NCI-H345 (cell line): ENCODE data around the gene LRP8.
"Not testable (repeated sequence)": the region's sequence is repeated elsewhere in the genome, so short reads cannot be mapped to it uniquely, and the experiment has no call there.

Experiments
- DNase-seq: peaks from one replicate; lab custom pipeline; 2025; lab: John Stamatoyannopoulos, UW

Gene LRP8

DNA sequence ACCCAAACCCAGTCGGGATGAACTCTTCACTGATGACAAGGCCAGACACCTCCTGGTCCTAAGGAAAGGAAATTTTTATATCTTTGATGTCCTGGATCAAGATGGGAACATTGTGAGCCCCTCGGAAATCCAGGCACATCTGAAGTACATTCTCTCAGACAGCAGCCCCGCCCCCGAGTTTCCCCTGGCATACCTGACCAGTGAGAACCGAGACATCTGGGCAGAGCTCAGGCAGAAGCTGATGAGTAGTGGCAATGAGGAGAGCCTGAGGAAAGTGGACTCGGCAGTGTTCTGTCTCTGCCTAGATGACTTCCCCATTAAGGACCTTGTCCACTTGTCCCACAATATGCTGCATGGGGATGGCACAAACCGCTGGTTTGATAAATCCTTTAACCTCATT is 117.5 kb downstream of the LRP8 start:
- no peak for DNase-seq

DNA sequence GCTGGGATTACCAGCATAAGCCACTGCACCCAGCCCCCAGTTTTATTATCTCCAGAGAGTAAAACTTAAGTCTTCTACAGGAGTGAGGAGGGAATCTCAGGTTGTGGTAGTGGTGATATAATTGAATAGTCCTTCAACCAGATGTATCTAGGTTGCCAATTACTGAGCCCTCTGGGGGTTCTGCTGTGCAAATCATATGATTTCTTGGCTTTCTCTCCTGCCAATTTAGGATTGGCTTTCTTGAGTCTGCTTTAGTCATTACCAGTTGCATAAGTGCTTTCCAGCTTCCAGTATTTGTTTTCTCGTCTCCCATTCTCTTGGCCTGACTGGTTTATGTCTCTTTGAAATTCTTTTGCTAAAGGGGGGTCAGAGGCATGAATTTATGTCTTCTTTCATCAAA is 120.1 kb downstream of the LRP8 start:
- no peak for DNase-seq

DNA sequence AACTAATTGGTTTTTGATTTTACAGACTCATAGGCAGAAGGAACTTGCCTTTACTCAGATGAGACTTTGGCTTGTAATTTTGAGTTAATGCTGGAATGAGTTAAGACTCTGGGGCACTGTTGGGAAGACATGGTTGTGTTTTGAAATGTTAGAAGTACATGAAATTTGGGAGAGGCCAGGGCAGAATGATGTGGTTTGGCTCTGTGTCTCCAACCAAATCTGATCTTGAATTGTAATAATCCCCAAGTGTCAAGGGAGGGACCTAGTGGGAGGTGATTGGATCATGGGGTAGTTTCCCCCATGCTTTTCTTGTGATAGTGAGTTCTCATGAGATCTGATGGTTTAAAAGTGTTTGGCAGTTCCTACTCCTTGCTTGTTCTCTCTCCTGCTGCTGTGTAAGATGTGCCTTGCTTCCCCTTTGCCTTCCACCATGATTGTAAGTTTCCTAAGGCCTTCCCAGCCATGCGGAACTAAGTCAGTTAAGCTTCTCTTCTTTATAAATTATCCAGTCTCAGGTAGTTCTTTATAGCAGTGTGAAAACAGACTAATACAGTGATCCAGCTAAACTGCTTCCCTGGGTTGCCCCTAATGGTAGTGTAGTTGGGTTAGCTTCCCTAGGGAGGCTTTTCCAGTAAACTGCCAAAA is 121.0 kb downstream of the LRP8 start:
- no peak for DNase-seq

DNA sequence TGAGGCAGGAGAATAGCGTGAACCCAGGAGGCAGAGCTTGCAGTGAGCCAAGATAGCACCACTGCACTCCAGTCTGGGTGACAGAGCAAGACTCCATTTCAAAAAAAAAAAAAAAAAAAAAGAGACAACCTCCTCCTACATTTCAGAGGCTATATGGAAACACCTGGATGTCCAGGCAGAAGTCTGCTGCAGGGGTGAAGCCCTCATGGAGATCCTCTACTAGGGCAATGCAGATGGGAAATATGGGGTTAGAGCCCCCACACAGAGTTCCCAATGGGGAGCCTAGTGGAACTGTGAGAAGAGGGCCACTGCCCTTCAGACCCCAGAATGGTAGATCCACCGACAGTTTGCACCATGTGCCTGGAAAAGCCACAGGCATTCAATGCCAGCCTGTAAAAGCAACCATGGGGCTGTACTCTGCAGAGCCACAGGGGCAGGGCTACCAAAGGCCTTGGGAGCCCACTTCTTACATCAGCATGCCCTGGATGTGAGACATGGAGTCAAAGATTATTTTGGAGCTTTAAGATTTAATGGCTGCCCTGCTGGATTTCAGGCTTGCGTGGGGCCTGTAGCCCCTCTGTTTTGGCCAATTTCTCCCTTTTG is 121.7 kb downstream of the LRP8 start:
- not testable (repeated sequence) for DNase-seq

DNA sequence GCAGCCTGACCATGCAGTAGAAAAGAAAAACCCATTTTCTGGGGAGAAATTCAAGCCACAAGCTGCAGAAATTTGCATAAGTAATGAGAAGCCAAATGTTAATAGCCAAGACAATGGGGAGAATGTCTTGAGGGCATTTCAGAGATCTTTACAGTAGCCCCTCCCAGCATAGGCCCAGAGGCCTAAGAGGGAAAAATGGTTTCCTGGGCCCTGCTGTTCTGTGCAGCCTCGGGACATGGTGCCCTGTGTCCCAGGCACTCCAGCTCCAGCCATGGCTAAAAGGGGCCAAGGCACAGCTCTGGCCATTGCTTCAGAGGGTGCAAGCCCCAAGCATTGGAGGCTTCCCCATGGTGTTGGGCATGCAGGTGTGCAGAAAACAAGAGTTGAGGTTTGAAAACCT is 122.4 kb downstream of the LRP8 start:
- DNase-seq, result not testable (repeated sequence)

DNA sequence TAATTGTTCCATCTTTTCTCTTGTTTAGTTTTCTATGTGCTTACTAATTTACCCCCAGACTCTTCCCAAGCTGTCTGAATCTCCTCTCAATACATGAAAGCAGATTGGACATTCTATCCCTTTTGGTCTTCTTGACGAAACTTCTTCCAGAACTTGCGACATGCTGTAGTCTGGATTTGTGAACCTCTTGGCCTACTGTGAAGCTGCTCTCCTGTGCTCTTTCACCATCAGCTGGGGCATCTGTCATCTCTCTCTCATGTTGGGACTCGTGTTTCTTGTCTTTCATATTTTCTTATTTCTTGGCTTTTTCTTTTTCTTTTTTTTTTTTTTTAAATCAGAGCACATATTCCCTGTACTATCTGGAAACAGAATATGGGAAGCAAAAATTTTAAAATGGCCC is 124.4 kb downstream of the LRP8 start:
- DNase-seq, result no peak

DNA sequence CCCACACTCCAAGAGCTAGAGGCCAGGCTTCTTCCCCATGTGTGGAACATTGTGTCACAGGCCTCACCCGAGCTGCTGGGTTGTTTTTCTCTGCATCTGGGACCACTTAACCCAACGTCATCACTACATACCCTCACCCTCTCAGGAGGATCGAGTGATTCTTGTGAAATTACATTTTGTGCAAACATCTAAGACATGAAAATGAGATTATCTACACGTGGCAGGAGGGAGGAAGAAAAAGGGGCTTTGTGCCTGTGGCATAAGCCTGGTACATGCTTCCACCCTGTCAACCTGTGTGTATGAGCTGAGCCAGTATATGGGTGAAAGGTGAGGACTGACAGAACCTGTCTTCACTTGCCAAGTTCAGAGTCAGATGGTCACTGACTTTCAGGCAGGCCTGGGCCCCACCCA is 129.6 kb downstream of the LRP8 start:
- DNase-seq, result no peak

DNA sequence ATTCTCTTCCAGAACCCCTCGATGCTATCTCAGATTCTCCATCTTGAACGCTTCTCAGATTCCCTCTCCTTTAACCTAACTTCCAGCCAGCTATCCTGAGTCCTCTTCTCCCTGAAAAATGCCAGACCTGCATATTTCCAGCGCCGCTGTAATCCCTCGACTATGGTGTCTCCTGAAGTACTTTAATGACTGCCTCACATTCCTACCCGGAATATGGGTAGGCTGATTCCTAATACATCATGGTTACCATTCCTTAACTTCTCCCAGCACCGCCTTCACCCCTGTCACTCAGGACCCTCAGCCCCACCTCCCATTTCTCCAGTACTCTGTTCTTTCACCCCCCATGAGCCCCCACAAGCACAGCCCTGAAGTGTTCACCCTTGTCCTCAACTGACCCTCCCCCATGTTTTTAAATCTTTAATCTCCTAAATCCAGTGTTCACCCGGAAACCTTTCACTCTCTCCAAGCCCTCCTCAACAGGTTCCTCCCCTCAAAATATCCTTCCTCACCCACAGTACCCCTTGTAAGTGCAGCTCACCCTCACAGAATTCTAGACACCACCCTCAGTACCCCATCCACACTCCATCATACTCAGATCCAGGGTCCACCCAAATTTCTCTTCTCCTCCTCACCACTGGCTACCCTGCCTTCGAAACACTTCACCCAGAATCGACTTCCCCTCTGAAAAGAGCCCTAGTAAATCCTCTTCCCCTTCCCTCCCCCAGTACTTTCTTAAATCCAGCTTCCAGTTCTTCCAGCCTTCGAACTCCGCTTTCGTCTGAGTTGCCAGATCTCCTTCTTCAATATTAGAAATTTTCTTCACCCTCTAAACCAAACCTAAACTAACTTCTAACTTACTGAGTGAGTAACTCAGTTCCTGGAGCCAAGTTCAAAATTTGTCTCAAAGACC is 130.3 kb downstream of the LRP8 start:
- DNase-seq, result no peak

DNA sequence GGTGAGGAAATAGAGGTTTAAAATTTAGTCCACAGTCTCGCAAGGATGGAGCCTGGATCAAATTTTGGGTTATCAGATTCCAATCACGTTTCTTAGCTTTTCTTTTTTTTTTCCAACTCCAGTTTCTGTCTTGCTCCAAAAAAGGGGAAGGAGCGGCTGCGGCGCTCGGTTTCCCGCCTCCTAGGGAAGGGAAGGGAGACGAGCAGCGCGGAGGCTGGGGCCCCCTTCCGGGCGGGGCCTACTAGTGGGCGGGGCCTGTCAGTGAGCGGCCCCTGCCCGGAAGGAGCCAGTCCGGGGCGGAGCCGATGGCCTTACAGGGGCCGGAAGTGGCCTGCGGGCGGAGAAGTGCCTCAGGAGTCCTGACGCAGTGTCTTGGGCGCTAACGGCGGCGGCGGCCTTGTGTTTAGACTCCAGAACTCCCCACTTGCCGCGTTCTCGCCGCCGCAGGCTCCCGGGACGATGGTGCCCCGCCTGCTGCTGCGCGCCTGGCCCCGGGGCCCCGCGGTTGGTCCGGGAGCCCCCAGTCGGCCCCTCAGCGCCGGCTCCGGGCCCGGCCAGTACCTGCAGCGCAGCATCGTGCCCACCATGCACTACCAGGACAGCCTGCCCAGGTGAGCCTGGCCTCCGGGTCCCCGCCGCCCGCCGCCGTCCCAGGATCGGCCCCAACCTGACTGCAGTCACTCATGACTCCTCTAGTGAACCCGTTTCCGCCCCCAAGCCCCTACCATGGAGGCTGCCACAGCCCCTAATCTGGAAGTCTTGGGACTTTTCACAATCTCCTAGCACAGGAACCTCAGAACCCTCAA is 131.2 kb downstream of the LRP8 start, which contains the start of gene CPT2:
CPT2 (plus strand) TSS at position 340 of the 806 bp plus-strand sequence; CDS start at position 460, 120 bp downstream.
- peak; percentile 93 for DNase-seq

DNA sequence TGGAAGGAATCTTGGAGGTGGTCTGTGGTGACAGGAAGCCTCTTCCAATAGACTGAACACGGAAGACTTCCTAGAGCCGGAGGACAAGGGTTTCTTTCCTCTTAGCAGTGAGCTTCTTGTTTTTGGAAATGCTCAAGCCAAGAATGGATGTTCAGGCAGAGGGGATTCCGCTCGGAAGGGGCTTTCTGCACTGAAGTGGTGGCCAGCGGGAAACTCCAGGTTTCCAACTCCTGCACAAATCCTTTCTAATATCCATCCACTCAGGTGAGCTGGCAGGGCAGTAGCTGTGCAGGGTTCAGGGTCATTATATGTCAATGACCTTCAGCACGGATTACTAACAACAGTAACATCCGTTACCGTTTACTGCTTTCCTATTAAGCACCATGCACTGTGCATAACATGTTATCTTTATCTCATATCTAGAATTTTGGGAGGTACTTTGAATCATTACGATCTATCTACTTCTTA is 131.8 kb downstream of the LRP8 start:
- DNase-seq, result no peak

DNA sequence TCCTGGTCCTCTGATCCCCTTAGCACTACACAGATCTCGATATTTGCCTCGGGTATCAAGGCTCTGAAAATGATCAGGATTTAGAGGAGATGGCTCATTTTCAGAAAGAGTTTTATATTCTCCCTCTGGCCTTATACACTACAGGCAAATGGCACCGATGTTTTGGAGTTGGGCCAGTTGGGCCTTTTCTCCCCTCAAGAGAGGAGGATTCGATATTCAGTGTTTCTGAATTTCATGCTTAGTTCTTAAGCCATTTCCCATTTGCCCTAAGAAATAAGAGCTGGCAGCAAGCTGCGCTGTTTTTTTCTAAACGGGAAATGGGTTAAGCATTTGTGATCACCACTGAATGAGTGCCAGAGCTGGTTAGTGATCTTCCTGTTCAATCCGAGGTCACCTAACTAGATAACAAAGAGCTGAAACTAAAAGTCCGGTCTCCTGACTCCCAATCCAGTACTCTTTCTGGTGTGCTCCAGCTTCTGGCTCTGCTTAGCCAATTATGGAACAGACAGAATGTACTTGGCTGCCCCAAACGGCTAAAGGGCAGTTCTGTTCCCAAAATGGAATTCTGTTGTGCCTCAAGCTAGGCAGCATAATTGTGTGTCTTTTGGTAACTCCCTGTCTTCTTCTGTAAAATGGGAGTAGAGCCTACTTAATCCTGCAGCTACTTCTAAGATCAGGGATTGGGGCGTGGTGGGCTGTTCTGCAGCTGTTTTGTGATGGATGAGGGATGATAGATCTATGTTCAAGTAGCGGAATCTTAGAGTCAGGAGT is 132.4 kb downstream of the LRP8 start:
- DNase-seq, result no peak
